ENCODE results near the gene SORL1-AS1.

Gene SORL1-AS1

GRCh38 chr11:121452609-121453150, at the start of gene SORL1-AS1:
Gene SORL1-AS1, minus strand, starts transcription at chr11:121452967.
- DNase-seq: peak in 1 of 2 donors; percentile 13

DNA sequence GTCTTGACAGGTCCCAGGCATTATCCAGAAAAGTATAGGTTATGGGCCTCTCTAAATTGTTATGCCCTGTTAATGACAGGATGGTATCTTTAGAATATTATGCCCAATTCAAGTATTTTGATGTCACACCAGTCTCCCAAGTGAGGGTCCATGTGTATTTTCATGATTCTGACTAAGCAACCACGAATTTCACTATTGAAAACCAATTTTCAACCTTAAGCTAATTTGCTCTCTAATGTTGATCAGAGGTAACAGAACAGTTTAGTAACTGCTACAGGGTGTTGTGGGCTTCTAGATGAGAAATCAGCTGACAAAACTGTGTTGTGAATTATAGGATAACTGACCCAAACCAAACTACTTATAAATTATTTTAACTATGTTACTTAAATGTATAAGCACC, 48.0 kb upstream of the SORL1-AS1 start:
- DNase-seq: no peak

DNA sequence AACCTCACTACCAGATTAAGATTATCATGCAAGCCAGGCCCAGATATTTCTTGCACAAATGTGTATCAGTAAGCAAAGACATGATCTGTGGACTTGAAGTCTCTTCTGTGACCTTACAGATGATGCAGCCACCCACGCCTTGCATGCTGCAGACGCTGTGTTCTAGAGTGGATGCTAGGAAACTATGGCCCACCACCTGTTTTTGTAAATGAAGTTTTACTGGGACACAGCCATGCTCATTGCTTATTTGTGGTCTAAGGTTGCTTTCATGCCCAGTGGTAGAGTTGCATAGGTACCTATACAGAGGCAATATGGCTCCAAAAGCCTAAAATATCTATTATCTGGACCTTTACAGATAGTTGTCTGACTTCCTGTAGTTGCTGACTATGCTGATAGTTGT, 47.5 kb upstream of the SORL1-AS1 start:
- DNase-seq: no peak

GRCh38 chr11:121499405-121499804, 46.6 kb upstream of the SORL1-AS1 start:
- DNase-seq: no peak

DNA sequence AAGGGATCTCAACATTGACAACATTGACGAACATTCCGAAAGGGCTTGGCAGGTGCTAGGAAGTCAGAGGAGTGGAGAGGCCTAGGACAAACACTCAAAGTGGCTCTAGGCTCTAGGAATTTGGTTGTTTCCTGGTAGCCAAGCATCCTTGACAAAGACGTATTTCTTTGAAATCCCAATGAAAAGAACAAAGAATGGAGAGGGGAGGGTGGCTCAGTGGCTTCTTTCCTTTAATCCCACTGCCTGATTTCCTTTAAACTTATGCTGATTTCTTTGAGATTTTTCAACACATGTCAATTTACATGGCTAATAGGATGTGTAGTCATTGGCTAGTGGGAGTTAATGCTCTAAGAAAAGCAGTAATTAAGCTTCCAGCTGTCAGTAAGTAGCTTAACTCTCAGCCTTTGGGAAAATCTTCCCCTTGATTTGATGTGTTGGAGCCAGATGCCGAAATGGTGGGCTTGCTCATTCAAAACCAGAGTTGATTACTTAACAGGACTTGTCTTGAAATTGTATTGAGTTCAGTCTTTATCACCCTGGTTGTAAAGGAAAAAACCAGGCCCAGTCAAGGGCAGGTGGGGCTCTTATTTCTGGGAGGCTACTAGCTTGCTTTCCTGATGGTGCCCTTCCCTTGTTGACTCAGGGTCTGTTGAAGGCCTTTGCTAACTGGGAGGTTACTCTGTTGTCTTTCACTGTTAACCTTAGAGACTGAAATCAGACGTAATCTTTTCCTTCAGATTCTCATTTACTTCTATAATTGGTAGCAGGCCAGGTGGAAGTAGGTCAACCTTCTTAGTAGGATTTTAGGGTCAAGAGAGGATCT, 44.6 kb upstream of the SORL1-AS1 start:
- no peak for DNase-seq

- peak in 1 of 2 donors; percentile 55 for DNase-seq
These were observed 41.8 kb upstream of the SORL1-AS1 start for GRCh38 chr11:121494355-121495099.

DNA sequence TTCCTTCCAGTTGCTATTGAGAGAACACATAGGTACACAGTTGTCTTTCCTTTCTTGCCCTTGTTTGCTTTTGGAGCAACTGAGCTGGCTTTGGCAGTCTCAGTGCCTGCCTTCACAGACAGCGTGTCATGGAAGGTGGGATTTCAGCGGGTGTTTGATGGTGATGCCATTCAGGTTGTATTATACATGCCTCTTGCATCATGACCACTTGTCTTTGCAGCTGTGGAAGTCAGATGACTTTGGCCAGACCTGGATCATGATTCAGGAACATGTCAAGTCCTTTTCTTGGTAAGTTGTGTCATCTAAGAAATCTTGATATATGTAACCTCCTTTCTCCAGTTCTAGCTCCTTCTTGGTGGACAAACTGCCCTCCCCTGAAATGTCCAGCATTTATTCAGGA, 37.1 kb upstream of the SORL1-AS1 start:
- no peak for DNase-seq

DNA sequence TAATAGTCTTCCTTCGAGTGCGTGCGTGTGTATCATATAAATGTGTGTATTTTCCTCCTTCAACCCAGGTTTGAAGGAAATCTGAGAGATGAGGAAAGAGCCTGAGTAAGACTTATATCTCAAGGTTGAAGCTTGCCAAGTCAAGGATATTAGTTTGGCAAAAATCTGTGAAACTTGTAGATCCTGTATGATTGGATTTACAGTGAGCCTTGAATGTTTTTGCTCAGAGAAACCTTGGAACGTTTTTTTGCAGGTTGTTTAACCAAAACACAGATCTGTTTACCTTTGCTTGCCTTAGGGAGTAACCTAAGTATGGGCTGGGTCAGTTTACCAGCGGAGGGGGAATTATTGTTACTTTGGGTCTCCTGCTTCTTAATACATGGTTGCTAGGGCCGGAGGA, 35.9 kb upstream of the SORL1-AS1 start:
- no peak for DNase-seq

GRCh38 chr11:121488170-121488569, 35.4 kb upstream of the SORL1-AS1 start:
- DNase-seq: no peak

GRCh38 chr11:121487191-121487590, 34.4 kb upstream of the SORL1-AS1 start:
- DNase-seq: no peak

DNA sequence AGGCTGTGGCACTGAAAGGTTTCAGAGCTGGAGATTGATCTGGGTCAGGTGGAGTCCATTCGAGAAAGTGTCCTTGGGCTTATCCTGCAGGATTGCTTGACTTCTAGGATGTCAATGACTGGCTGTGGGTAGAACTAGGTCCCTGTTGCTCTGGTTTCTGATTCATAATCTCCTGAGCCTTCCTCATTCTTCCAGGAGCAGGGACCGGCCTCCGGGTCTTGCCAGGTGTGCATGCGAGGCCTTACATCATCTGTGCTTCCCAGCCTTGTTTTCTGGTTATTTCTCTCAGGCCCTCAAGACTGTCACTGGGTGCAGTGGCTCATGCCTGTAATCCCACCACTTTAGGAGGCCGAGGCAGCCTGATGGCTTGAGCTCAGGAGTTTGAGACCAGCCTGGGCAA, 33.3 kb upstream of the SORL1-AS1 start:
- no peak for DNase-seq

DNA sequence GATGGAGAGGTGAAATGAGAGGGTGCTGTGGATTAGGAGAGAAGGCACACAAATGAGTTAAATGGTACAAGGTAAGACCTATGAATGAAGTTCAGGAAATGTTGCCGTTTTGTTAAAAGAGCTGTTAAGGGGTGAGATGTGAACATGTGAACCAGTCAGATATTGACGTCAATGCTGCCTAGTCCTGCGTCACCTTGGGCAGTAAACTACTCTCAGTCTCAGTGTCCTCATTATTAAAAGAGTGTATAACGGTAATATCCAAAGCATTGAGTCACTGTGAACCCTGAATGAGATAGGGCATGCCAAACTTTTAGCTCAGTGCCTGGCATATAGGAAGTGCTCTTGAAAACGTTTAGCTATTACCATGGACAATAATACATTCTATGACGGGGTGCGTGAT, 32.4 kb upstream of the SORL1-AS1 start:
- no peak for DNase-seq

GRCh38 chr11:121483805-121484480, 31.2 kb upstream of the SORL1-AS1 start:
- DNase-seq: no peak

- DNase-seq: peak in 1 of 2 donors; percentile 95
These were observed 29.7 kb upstream of the SORL1-AS1 start for GRCh38 chr11:121482231-121483129.

- DNase-seq: peak in 1 of 2 donors; percentile 82
These were observed 28.9 kb upstream of the SORL1-AS1 start for GRCh38 chr11:121481484-121482230.

- no peak for DNase-seq
These were observed 27.0 kb upstream of the SORL1-AS1 start for GRCh38 chr11:121479698-121480238.

DNA sequence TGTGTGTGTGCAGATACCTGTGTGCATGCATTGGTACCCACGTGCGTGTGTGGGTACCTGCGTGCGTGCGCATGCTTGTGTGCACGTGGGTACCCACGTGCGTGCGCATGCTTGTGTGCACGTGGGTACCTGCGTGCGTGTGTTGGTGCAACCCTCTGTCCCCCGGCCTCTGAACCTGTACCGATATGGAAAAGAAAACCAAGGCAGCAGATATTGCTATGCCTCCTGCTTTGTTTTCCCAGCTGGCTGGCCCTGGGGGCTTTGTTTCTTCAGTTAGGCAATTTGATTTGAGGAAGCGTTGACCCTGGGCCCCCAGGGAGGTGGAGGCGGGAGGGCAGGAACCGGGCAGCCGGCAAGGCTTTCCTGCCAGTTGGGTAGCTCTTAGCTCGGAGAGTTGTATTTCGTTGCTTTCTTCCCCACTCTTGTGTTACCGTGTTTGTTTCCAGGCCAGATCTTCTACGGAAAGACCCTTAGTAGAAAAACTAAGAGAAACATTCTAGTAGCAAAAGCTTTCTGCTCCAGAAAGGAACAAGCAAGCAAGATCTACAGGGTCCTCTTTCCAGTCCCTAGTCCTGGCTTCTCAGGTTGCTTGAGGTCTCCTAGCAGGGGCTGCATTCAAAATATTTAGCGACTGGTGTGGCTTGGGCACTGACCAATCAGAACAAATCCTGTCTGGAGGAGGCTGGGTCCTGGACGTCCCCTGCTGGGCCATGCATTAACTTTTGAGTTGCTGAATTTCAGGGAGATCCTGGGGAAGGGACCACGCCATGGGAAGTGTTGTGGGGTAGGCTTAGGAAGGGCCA, 26.3 kb upstream of the SORL1-AS1 start:
- DNase-seq: peak in 1 of 2 donors; percentile 4

DNA sequence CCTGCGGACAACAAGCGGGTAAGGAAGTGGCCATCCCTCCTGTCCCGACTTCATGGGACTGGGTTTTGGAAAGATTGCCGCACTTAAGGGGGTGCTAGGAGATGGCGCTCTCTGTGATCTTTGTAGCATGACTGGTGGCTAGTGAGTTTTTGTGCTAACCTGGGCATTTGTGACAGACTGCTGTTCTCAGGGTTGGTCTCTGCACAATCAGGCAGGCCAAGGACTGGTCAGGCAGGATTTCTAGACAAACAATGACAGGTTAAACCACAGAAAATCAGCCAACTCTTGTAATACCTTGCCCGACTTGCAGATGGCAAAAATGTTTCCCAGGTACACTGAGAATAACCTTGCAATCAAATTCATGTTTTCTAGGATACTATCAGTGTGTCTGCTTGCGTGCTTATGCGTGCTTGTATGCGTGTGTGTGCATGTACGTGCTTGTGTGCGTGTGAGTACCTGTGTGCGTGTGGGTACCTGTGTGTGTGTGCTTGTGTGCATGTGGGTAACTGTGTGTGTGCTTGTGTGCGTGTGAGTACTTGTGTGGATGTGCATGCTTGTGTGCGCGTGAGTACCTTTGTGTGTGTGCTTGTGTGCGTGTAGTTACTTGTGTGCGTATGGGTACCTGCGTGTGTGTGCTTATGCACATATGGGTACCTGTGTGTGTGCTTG, 25.6 kb upstream of the SORL1-AS1 start:
- no peak for DNase-seq

- DNase-seq: no peak
These were observed 23.7 kb upstream of the SORL1-AS1 start for GRCh38 chr11:121476379-121477032.
